OCI-M2 (cell line): ENCODE measurements around the gene STOML3.
"Not testable (repeated sequence)": the region's sequence is repeated elsewhere in the genome, so short reads cannot be mapped to it uniquely, and the experiment has no call there.

ENCODE experiments used
- DNase-seq: peaks from one replicate; lab custom pipeline; 2025; ENCODE audit not compliant: unreplicated experiment; lab: John Stamatoyannopoulos, UW

Gene STOML3

GRCh38 chr13:38990693-38991092 lies at the start of gene STOML3:
Gene STOML3, minus strand, starts transcription at chr13:38990831. Its CDS starts 110 bp downstream, at chr13:38990721.
- DNase-seq, result no peak

GRCh38 chr13:39040206-39040605 lies 49.6 kb upstream of the STOML3 start:
- DNase-seq, result no peak

- DNase-seq, result no peak
These were observed 48.4 kb upstream of the STOML3 start for GRCh38 chr13:39039041-39039440.

- DNase-seq, result no peak
These were observed 48.0 kb upstream of the STOML3 start for GRCh38 chr13:39038569-39039030.

- DNase-seq, result peak; percentile 73
These were observed 47.4 kb upstream of the STOML3 start, which contains the start of the genes NHLRC3 and PROSER1 for GRCh38 chr13:39037880-39038568. Gene NHLRC3, plus strand, starts transcription at chr13:39038456. Its CDS starts 184 bp downstream, at chr13:39038640. Gene PROSER1, minus strand, starts transcription at chr13:39038089. Its CDS starts 847 bp downstream, at chr13:39037242.

- no peak for DNase-seq
These were observed 46.8 kb upstream of the STOML3 start for GRCh38 chr13:39037410-39037879.

GRCh38 chr13:39036212-39036611 lies 45.6 kb upstream of the STOML3 start:
- no peak for DNase-seq

GRCh38 chr13:39035799-39036198 lies 45.2 kb upstream of the STOML3 start:
- no peak for DNase-seq

- DNase-seq, result no peak
These were observed 44.6 kb upstream of the STOML3 start for GRCh38 chr13:39035204-39035603.

GRCh38 chr13:39034085-39034484 lies 43.5 kb upstream of the STOML3 start:
- DNase-seq, result no peak

- no peak for DNase-seq
These were observed 41.5 kb upstream of the STOML3 start for GRCh38 chr13:39032150-39032549.

- DNase-seq, result no peak
These were observed 34.8 kb upstream of the STOML3 start for GRCh38 chr13:39025433-39025839.

GRCh38 chr13:39023761-39024160 lies 33.1 kb upstream of the STOML3 start:
- DNase-seq, result no peak

GRCh38 chr13:39023316-39023715 lies 32.7 kb upstream of the STOML3 start:
- DNase-seq, result no peak

GRCh38 chr13:39020853-39021462 lies 30.3 kb upstream of the STOML3 start:
- DNase-seq, result no peak

- DNase-seq, result no peak
These were observed 26.2 kb upstream of the STOML3 start for GRCh38 chr13:39016787-39017186.

- no peak for DNase-seq
These were observed 25.5 kb upstream of the STOML3 start for GRCh38 chr13:39016087-39016486.

GRCh38 chr13:39013462-39013861 lies 22.8 kb upstream of the STOML3 start:
- DNase-seq, result no peak

- no peak for DNase-seq
These were observed 22.0 kb upstream of the STOML3 start for GRCh38 chr13:39012608-39013007.

- DNase-seq, result not testable (repeated sequence)
These were observed 15.9 kb upstream of the STOML3 start for GRCh38 chr13:39006371-39007111.

- DNase-seq, result peak; percentile 50
These were observed 8.1 kb upstream of the STOML3 start for GRCh38 chr13:38998739-38999138.

GRCh38 chr13:38993381-38993780 lies 2.8 kb upstream of the STOML3 start:
- no peak for DNase-seq
